Natural killer cell (primary cell): Measurements from ENCODE around the gene GAL3ST3. TPM values are rescaled to one million over a fixed set of nuclear protein-coding genes. Genes with fewer than 3 reads are reported as not detected.
A peak's percentile ranks its signal among the peaks of the same experiment; 100 is the strongest.

Source experiments
- ATAC-seq, 3 donors: fragments of 150-1000 bp in 2 of 3; fragments of 200-7000 bp in 1 of 3; cut with Tn5 transposase; 1 replicate in 1 of 3; 2 replicates in 2 of 3; pipeline ENCODE4 v1.10.0; 2021; ENCODE audit warnings: mild to moderate bottlenecking in 2 of 3, moderate library complexity in 2 of 3
- DNase-seq, 2 donors: peaks; one replicate each; pipeline versions ENCODE4 v3.0.0 to v3.0.0-alpha.2; 2013 to 2021; ENCODE audit warnings: mixed read lengths in 1 of 2
- H3K27ac ChIP-seq: one replicate; pipeline ENCODE4 v1.5.1; 2013; ENCODE audit warnings: mild to moderate bottlenecking, low read length
- H3K27me3 ChIP-seq: one replicate; pipeline ENCODE4 v1.6.1; 2013; ENCODE audit warnings: low read length; ENCODE audit not compliant: control insufficient read depth, insufficient read depth
- H3K36me3 ChIP-seq: one replicate; pipeline ENCODE4 v1.6.1; 2013; ENCODE audit warnings: low read length; ENCODE audit not compliant: control insufficient read depth, insufficient read depth
- H3K4me1 ChIP-seq: one replicate; pipeline ENCODE4 v1.6.1; 2013; ENCODE audit warnings: low read length; ENCODE audit not compliant: control insufficient read depth, insufficient read depth
- H3K4me3 ChIP-seq: one replicate; pipeline ENCODE4 v1.5.1; 2013; ENCODE audit warnings: low read length
- H3K9me3 ChIP-seq: one replicate; pipeline ENCODE4 v1.6.1; 2013; ENCODE audit warnings: low read length; ENCODE audit not compliant: control insufficient read depth, insufficient read depth
- H3K27ac Mint-ChIP-seq, 2 donors: one replicate each; pipeline ENCODE4 v1.8.0; 2022; ENCODE audit warnings: mild to moderate bottlenecking in 2 of 2, mixed read lengths in 2 of 2, moderate library complexity in 1 of 2
- H3K27me3 Mint-ChIP-seq, 2 donors: one replicate each; pipeline ENCODE4 v1.8.0; 2022; ENCODE audit warnings: low read depth in 2 of 2, mixed read lengths in 2 of 2
- H3K36me3 Mint-ChIP-seq: one replicate; pipeline ENCODE4 v1.8.0; 2022; ENCODE audit warnings: mixed read lengths
- H3K4me1 Mint-ChIP-seq, 2 donors: one replicate each; pipeline ENCODE4 v1.8.0; 2022; ENCODE audit warnings: mixed read lengths in 2 of 2
- H3K4me3 Mint-ChIP-seq: one replicate; pipeline ENCODE4 v1.8.0; 2022; ENCODE audit warnings: mild to moderate bottlenecking, moderate library complexity, mixed read lengths
- H3K9me3 Mint-ChIP-seq, 2 donors: one replicate each; pipeline ENCODE4 v1.8.0; 2022; ENCODE audit warnings: mixed read lengths in 2 of 2
- CTCF ChIP-seq: fragments of 200-600 bp; IDR thresholded peaks from one replicate; pipeline ENCODE4 v1.8.0; 2022; ENCODE audit warnings: antibody characterized with exemption
- WGBS: methylation state at CpG from one replicate; pipeline ENCODE4 v1.1.7; 2013; ENCODE audit warnings: missing lambda C conversion rate; ENCODE audit not compliant: insufficient coverage; 5-methylcytosine and 5-hydroxymethylcytosine counted together
- intact Hi-C: fragments of 100-400 bp; cut with micrococcal nuclease; formaldehyde crosslinking; loops from one replicate; pipeline ENCODE4 v1.14.2; 2022
- total RNA-seq, 4 donors: library from RNA; stranded (reverse); fragments of 120-200 nt in 1 of 4; gene quantifications; one replicate each; pipeline versions ENCODE4 v1.2.3 to v1.2.4, GENCODE V29; 2013 to 2022

Gene GAL3ST3
- total RNA-seq, 3 donors from 2014 or later (not counting 1 experiment from before 2014, with no cell fraction given), result not detected

- Histone ChIP-seq H3K27ac (no peak overlapping the region), H3K27me3 (no peaks in the 10 kb centered on the region), H3K36me3 (peaks cover 92% of the 10 kb centered on the region), H3K9me3 (no peaks in the 10 kb centered on the region), H3K4me1 (no peaks in the 10 kb centered on the region), H3K4me3 (no peak overlapping the region)
- no peaks in the 10 kb centered on the region for H3K27me3 Mint-ChIP-seq
- H3K27ac Mint-ChIP-seq, result no peak overlapping the region
- H3K36me3 Mint-ChIP-seq, result peaks cover 41% of the 10 kb centered on the region
- intact Hi-C loops, result no loop called here
- no peak for TF ChIP-seq CTCF
- H3K9me3 Mint-ChIP-seq, result no peaks in the 10 kb centered on the region
- ATAC-seq (no peak), DNase-seq (no peak)
- H3K4me3 Mint-ChIP-seq, result no peak overlapping the region
- 84% methylated on average over 8 of the region's 8 CpGs for WGBS
- H3K4me1 Mint-ChIP-seq, result peaks cover 6 to 22% of the 10 kb centered on the region in 2 donors
Measured at GRCh38 chr11:66059966-66060680, 11.2 kb upstream of the GAL3ST3 start.

- H3K27me3 ChIP-seq, result no peaks in the 10 kb centered on the region
- WGBS, result 92% methylated on average over 7 of the region's 7 CpGs
- no peaks in the 10 kb centered on the region for H3K9me3 ChIP-seq
- DNase-seq, result no peak
- H3K36me3 ChIP-seq, result peaks cover 67% of the 10 kb centered on the region
- ATAC-seq, result no peak
- H3K4me3 Mint-ChIP-seq, result no peak overlapping the region
- no peaks in the 10 kb centered on the region for H3K27me3 Mint-ChIP-seq
- intact Hi-C loops, result no loop called here
- no peaks in the 10 kb centered on the region for H3K9me3 Mint-ChIP-seq
- H3K4me1 Mint-ChIP-seq, result peaks cover 20 to 37% of the 10 kb centered on the region in 2 donors
- peaks cover 17% of the 10 kb centered on the region for H3K4me1 ChIP-seq
- H3K27ac Mint-ChIP-seq, result no peak overlapping the region
- no peak for TF ChIP-seq CTCF
- H3K27ac ChIP-seq, result no peak overlapping the region
- peaks cover 16% of the 10 kb centered on the region for H3K36me3 Mint-ChIP-seq
- no peak overlapping the region for H3K4me3 ChIP-seq
Measured at GRCh38 chr11:66056501-66056900, 7.5 kb upstream of the GAL3ST3 start.

GRCh38 chr11:66055021-66055420 is 6.1 kb upstream of the GAL3ST3 start:
- no peaks in the 10 kb centered on the region for H3K27me3 ChIP-seq
- Mint-ChIP-seq H3K4me1 (peaks cover 27 to 42% of the 10 kb centered on the region in 2 donors), H3K27me3 (no peaks in the 10 kb centered on the region), H3K27ac (no peak overlapping the region), H3K36me3 (peaks cover 4% of the 10 kb centered on the region), H3K4me3 (no peak overlapping the region), H3K9me3 (no peaks in the 10 kb centered on the region)
- H3K9me3 ChIP-seq, result no peaks in the 10 kb centered on the region
- DNase-seq, result no peak
- intact Hi-C loops, result no loop called here
- 95% methylated on average over 7 of the region's 7 CpGs for WGBS
- ATAC-seq, result no peak
- no peak overlapping the region for H3K4me3 ChIP-seq
- peaks cover 23% of the 10 kb centered on the region for H3K4me1 ChIP-seq
- TF ChIP-seq CTCF, result no peak
- peaks cover 53% of the 10 kb centered on the region for H3K36me3 ChIP-seq
- no peak overlapping the region for H3K27ac ChIP-seq

- H3K27me3 Mint-ChIP-seq, result peaks cover 0 to 11% of the 10 kb centered on the region in 2 donors
- TF ChIP-seq CTCF, result no peak
- no peaks in the 10 kb centered on the region for H3K9me3 Mint-ChIP-seq
- H3K36me3 ChIP-seq, result peaks cover 30% of the 10 kb centered on the region
- H3K4me1 Mint-ChIP-seq, result peaks cover 27 to 34% of the 10 kb centered on the region in 2 donors
- H3K4me3 ChIP-seq, result peak overlapping the region; percentile 97
- intact Hi-C loops, result loop anchor here (1.0 kb wide), 1 partner anchor 18 kb away; the partner anchor contains the start of gene PACS1
- peak overlapping the region; percentile 69 for H3K27ac ChIP-seq
- no peaks in the 10 kb centered on the region for H3K9me3 ChIP-seq
- peak overlapping the region; percentile 100 for H3K4me3 Mint-ChIP-seq
- no peaks in the 10 kb centered on the region for H3K36me3 Mint-ChIP-seq
- H3K4me1 ChIP-seq, result peaks cover 23% of the 10 kb centered on the region
- peak overlapping the region; percentile 98 for H3K27ac Mint-ChIP-seq
- peaks cover under 1% of the 10 kb centered on the region for H3K27me3 ChIP-seq
- 2% methylated on average over 17 of the region's 17 CpGs for WGBS
- no peak for DNase-seq
- peak in 1 of 3 donors; percentile 0 for ATAC-seq
Measured at GRCh38 chr11:66052664-66052982, 3.7 kb upstream of the GAL3ST3 start.
